ENCODE results near the gene ZNF358.

Gene ZNF358

DNA sequence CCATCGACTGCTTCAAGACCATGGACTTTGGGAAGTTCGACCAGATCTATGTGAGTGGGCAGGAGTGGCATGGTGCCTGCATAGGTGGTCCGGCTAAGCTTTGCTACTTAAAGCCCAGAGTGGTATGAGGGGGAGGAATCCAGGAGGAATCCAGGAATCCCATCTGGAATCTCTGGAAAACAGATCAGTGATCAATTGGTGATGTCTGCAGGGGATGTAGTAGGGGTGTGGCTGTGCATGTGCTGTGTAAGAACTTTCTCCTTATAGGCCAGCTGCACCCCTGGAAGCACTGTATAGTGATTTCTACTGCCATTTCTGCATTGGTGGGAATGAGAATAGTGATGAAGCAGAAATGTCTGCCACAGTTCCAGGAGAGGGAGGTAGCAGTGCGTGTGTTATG, 43.2 kb downstream of the ZNF358 start:
- H3K4me3 Mint-ChIP-seq, result no peak overlapping the region
- CTCF ChIA-PET, result interaction anchor here (3.3 kb wide), 1 partner anchor 9 kb away, joined by 13 read pairs; no protein-coding TSS in a partner anchor
- H3K27ac Mint-ChIP-seq, result no peak overlapping the region
- H3K4me1 Mint-ChIP-seq, result no peaks in the 10 kb centered on the region
- no peaks in the 10 kb centered on the region for H3K27me3 Mint-ChIP-seq
- H3K9me3 Mint-ChIP-seq, result no peaks in the 10 kb centered on the region
- no peak for DNase-seq
- H3K36me3 Mint-ChIP-seq, result peaks cover 38% of the 10 kb centered on the region

DNA sequence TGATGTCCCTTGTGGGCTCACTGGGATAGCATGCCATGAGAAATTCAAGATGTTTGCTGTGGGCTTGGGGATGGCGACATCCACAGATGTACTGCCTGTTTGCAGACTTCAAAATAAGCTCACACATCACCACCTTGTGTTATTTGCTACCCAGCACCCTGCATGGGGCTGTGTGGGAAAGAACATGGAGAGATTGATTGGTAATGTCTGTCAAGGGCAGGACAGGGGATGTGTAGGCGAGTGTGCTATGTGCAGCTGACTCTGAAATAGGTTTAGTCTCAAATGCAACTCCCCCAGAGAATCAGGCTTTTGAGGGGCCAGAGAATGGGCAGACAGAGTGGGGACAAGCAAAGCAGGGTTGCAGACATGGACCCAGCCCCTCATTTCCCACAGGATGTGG, 44.4 kb downstream of the ZNF358 start:
- peaks cover 35% of the 10 kb centered on the region for H3K36me3 Mint-ChIP-seq
- H3K4me1 Mint-ChIP-seq, result no peaks in the 10 kb centered on the region
- H3K9me3 Mint-ChIP-seq, result no peaks in the 10 kb centered on the region
- CTCF ChIA-PET, result interaction anchor here (3.3 kb wide), 1 partner anchor 8 kb away, joined by 13 read pairs; no protein-coding TSS in a partner anchor
- no peak for DNase-seq
- no peaks in the 10 kb centered on the region for H3K27me3 Mint-ChIP-seq
- H3K4me3 Mint-ChIP-seq, result no peak overlapping the region
- no peak overlapping the region for H3K27ac Mint-ChIP-seq

DNA sequence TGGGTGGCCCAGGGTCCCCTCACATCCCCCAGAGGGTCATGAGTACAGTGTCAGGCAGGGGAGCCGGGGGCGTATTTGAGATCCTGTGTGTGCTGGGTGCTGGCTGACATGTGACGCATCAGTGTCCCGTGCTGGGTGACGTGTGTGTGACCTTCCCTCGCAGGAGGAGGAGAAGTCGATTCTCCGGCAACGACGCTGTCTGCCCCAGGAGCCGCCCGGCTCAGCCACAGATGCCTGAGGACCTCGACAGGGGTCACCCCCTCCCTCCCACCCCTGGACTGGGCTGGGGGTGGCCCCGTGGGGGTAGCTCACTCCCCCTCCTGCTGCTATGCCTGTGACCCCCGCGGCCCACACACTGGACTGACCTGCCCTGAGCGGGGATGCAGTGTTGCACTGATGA, 45.4 kb downstream of the ZNF358 start:
- Mint-ChIP-seq H3K4me3 (no peak overlapping the region), H3K36me3 (peaks cover 29% of the 10 kb centered on the region), H3K27ac (no peak overlapping the region), H3K27me3 (no peaks in the 10 kb centered on the region), H3K4me1 (no peaks in the 10 kb centered on the region), H3K9me3 (no peaks in the 10 kb centered on the region)
- CTCF ChIA-PET, result no interaction called here
- no peak for DNase-seq

DNA sequence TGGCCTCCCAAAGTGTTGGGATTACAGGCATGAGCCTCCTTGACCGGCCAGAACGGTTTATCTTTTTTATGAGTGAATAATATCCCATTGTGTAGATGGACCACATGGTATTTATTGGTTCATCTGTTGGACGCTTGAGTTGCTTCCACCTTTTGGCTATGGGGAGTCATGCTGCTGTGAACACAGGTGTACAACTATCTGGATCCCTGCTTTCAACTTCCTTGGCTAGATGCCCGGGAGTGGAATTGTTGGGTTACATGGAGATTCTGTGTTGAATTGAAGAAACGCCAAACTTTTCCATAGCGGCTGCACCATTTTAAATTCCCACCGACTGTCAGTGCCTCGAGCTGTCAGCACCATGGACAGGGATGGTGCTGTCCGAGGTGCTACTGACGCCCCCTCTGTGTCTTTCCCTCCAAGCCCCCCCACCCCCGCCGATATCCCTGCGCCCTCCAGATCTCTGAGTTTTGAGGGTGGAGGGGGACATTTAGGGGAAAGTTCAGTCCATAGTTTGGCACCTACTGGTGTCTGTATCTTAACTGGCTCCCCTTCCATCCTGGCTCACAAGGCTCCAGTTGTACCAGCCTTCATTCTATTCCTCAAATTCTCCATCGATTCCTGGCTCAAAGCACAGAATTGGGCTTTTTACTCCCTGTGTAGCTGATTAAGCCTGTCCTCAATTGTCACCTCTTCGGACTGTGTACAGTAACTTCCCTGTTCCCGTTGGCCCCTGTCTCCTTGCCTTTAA, 46.9 kb downstream of the ZNF358 start:
- Mint-ChIP-seq H3K9me3 (no peaks in the 10 kb centered on the region), H3K27me3 (no peaks in the 10 kb centered on the region), H3K4me3 (no peak overlapping the region), H3K27ac (no peak overlapping the region), H3K36me3 (peaks cover 20% of the 10 kb centered on the region), H3K4me1 (no peaks in the 10 kb centered on the region)
- peak; percentile 48 for DNase-seq
- CTCF ChIA-PET, result no interaction called here

DNA sequence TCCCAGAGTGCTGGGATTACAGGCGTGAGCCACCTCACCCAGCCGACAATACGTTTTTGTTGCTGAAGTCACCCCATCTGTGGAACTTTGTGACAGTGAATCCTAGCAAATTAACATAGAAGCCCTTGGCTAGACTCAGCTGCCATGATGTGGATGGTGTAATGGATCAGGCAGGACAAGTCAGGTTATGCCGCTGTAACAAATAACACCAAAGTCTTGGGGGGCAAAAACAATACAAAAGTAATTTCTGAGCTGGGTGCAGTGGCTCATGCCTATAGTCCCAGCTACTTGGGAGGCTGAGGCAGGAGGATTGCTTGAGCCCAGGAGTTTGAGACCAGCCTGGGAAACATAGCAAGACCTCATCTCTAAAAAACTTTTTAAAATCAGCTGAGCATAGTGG, 49.0 kb downstream of the ZNF358 start:
- no peaks in the 10 kb centered on the region for H3K27me3 Mint-ChIP-seq
- no peak for DNase-seq
- H3K27ac Mint-ChIP-seq, result no peak overlapping the region
- H3K9me3 Mint-ChIP-seq, result no peaks in the 10 kb centered on the region
- no peak overlapping the region for H3K4me3 Mint-ChIP-seq
- CTCF ChIA-PET, result no interaction called here
- H3K4me1 Mint-ChIP-seq, result peaks cover 2% of the 10 kb centered on the region
- peaks cover 10% of the 10 kb centered on the region for H3K36me3 Mint-ChIP-seq

DNA sequence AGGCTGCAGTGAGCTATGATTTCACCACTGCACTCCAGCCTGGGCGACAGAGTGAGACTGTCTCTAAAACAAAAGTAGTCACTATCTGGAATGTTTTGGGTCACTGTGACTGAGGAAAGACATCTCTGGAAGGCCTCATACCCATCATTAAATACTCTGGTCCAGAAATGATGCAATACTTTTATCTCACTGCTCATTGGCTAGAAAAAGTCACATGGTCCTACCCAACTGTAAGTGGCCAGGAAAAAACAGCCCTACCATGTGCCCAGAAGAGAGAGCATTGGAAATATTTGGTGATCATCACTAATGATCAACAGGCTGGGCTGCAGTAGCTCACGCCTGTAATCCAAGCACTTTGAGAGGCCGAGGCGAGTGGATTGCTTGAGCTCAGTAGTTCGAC, 49.4 kb downstream of the ZNF358 start:
- no peak for DNase-seq
- Mint-ChIP-seq H3K4me3 (no peak overlapping the region), H3K27ac (no peak overlapping the region), H3K36me3 (peaks cover 8% of the 10 kb centered on the region), H3K9me3 (no peaks in the 10 kb centered on the region), H3K4me1 (peaks cover 2% of the 10 kb centered on the region), H3K27me3 (no peaks in the 10 kb centered on the region)
- CTCF ChIA-PET, result no interaction called here

All from activated naive CD4-positive, alpha-beta T cell treated with anti-CD3 and anti-CD28 coated beads, Interleukin-2, amount 10 ng/mL, durations not matched to agents 7 days and 5 days (primary cell).